Measurements from ENCODE around the gene SMC4.

DNA sequence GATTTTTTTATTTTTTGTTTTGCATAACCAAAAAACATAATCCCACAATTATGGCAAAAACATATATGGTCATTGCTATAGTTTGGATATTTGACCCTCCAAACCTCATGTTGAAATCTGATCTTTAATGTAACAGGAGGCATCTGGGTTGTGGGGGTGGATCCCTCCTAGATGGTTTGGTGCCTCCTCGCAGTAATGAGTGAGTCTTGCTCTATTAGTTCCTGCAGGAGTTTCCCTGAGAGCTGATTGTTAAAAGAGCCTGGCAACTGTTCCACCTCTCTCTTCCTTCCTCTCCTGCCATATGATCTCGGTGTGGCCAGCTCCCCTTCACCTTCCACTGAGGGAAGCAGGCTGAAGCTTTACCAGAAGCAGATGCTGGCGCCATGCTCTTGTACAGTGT lies 83.3 kb downstream of the SMC4 start:
- TF ChIP-seq, protein P1, sequence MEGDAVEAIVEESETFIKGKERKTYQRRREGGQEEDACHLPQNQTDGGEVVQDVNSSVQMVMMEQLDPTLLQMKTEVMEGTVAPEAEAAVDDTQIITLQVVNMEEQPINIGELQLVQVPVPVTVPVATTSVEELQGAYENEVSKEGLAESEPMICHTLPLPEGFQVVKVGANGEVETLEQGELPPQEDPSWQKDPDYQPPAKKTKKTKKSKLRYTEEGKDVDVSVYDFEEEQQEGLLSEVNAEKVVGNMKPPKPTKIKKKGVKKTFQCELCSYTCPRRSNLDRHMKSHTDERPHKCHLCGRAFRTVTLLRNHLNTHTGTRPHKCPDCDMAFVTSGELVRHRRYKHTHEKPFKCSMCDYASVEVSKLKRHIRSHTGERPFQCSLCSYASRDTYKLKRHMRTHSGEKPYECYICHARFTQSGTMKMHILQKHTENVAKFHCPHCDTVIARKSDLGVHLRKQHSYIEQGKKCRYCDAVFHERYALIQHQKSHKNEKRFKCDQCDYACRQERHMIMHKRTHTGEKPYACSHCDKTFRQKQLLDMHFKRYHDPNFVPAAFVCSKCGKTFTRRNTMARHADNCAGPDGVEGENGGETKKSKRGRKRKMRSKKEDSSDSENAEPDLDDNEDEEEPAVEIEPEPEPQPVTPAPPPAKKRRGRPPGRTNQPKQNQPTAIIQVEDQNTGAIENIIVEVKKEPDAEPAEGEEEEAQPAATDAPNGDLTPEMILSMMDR (IDR thresholded peaks at IDR 0.05; ENCODE audit: borderline replicate concordance, extremely low read depth, low read length, poor library complexity, severe bottlenecking): no peak
- TF ChIP-seq EZH2 (IDR thresholded peaks at IDR 0.05; ENCODE audit: borderline replicate concordance, low read depth, low read length, severe bottlenecking): no peak

Measured in DND-41 (cell line).